GM18502 (cell line): ENCODE data around the gene MCF2L2.

ENCODE experiments used
- ATAC-seq: cut with Tn5 transposase; IDR thresholded peaks from one replicate; pipeline ENCODE4 v1.9.1; 2021; ENCODE audit warnings: mild to moderate bottlenecking; ENCODE audit not compliant: unreplicated experiment, poor library complexity

The MCF2L2 gene

DNA sequence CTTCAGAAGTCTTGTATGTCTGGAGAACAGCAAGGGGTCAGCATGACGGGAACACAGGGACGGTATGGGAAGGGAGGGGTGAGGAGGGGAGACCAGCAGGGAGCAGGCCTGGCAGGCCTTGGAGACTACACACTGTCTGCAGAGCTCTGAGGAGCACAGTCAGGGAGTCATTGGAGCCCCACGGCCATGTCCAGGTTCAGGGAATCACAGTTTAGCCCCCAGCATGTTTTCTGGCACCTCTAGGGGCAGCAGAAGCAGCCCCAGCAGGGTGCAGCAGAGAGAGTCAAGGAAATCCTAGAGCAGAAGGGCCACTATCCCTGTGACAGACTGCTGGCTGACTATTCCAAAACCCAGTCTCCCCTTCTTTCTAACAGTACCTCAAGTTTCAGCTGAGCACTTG lies 269.1 kb downstream of the MCF2L2 start:
- no peak for ATAC-seq

DNA sequence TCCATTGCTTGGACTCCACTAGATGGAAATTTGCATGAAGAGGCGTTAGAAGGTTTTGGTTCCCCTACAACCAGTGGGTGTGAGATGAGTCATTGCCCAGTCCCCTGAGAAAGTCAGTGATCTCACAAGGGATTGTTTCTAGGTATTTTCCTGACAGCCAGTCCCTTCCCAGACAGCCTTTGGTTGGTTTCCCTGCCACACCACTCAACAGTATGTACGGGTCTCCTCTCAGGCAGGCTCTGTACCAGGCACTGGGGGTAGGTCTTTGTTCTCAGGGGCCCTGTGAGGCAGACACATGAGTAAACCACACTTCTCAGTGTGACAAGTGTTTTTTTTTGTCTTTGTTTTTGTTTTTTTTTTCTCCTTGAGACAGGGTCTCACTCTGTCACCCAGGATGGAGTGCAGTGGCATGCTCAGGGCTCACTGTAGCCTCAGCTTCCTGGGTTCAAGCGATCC lies 269.8 kb downstream of the MCF2L2 start:
- ATAC-seq, result peak; percentile 72

DNA sequence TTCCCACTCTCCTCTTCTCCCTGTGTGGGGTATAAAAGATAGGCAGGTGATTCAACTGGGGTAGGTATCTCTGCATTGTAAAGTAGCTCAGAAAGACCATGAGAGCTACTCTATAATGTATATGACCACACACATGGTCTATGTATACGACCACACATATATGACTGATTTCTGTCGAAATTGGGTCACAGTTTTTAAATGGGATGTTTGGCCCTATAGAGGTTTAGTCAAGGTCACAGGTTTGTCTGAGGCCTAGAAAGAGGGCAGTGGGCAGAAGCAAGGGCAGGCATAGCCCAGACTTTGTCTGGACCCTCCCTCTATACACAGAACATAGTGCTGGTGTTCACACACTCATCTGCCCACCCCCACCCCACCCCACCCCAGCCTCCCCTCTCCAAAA lies 270.3 kb downstream of the MCF2L2 start:
- peak; percentile 21 for ATAC-seq

DNA sequence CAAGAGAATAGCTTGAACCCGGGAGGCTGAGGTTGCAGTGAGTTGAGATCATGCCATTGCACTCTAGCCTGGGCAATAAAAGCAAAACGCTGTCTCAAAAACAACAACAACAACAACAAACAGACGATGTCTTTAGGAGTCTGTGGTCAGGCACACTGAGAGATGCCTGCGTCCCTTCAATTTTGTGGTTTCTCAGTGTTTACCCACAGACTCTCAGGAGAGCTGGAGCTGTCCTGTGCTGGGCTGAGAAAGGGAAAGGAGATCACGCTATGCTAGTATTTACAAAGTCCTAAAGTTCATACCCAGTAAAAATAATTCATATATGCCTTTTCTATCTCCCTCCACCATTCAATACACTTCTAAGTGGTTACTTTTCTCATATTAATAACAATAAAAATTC lies 272.2 kb downstream of the MCF2L2 start:
- ATAC-seq, result no peak

DNA sequence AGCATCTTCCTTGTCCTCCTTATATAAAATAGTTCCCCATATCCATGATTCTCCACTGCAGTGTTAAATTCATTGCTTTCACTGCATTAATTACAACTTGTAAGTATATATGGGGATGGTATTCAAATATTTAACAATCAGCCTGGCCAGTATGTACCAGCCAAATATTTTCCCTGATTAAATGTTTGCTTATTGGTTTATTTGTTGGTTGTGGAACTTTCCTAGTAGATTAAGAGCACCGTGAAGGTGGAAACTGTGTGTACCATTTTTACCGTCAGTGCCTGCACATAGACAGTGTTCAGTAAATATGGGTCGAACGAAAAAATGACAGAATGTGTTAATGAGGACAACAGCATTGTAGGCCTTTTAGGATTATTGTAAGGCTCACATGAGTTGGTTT lies 272.9 kb downstream of the MCF2L2 start:
- no peak for ATAC-seq

DNA sequence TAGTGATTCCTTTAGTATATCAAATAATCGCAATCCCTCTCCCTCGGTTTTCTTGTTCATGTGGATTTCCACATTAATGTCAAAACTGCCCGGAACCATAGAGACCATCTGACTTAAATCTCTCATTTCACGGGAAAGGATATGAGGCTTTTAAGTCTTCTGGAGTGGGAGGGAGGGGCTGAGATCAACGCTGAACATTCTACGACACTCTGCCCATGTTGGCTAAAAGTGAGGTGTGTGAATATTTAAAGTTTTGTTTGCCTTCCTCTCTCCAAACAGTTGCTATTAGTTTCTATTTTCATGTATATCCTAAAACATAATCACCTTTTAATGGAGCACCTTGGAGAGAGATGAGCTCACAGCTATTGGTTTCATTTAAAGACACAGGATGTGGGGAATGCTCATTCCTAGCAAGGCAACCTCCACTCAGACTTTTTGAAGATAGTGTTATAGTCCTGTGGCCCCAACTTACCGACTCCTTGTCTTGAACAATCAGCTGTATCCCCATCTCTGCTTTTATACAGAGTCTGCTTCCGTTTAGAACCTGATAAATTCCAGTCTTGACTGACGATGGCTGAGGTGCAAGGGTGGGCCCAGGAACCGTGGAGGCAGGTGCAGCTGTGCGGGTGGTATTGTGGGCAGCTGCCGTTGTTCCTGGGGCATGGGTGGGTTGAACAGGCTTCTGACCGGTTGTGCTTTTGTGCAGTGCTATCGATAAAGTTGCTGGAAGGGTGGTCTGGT lies 275.0 kb downstream of the MCF2L2 start:
- no peak for ATAC-seq

DNA sequence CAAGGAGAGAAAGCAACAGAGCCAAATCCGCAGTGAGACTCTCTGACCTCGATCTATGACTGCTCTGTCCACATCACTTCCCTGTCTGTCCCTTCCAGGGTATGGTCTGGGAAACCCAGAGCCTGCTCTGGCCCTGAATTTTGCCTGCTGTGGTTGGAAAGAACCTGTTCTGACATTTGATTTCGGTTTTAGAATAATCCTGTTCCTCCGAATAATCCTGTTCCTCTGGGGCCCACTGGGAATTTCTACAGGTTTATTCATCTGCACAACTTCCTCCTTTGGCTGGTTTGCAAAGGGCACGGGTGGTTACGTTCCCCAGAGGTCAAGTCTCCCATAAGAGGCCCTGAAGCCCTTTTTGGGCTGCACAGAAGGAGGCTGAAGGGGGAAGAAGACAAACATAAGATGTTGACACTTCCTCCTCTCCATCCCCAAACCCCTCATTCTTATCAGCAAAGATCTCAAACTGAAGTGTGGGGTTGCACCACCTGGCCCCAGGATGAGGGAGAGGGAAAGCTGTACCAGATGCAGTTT lies 276.5 kb downstream of the MCF2L2 start:
- ATAC-seq, result no peak

DNA sequence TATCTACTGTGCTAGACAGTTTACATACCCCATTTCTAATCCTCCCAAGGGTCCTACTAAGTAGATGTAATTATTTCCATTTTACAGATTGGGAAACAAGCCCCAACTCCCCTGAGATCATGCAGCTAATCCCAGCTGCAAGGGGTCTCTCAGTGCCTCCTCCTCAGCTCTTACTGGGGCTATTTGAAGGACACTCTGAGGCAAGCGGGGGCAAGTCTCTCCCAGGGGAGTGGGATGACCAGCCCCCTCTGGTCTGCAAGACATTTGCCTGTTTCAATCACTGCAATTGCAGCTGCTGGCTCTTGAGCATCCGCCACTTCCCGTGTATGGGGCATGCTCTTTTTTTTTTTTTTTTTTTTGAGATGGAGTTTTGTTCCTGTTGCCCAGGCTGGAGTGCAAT lies 277.3 kb downstream of the MCF2L2 start:
- no peak for ATAC-seq

DNA sequence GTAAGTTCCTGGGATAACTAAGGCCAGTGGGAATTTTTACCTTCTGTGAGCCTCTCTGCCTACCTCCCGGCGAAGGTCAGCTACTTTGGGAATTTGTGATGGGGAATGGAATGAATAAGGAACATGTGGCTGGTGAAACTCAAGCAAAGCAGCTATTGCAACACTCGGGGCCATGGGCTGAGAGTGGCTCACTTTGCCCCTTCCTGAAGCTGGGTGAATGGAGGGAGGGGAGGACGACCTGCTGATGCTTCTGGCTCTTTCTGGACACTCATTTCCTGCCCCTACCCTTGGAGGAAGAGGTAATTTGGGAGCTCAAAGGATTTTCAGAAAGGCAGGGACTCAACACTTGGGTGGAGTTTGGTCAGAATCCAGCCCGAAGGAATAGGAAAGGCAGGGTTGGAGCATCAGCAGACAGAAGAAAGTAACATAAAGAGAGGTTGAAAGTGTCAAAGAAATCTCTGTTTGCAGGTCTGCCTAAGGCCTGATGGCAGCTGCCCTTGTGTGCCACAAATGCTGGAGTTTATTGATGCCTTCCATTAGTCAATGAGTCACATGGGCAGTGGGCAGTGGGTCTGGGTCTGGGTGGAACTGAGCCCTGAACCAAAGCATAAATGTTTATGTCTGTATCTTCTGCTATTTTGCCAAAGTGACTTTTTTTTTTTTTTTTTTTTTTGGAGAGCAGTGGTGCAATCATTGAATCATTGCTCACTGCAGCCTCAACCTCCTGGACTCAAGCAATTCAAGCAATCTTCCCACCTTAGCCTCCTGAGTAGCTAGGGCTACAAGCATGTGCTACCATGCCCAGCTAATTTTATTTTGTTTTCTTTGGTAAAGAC lies 278.3 kb downstream of the MCF2L2 start:
- no peak for ATAC-seq

DNA sequence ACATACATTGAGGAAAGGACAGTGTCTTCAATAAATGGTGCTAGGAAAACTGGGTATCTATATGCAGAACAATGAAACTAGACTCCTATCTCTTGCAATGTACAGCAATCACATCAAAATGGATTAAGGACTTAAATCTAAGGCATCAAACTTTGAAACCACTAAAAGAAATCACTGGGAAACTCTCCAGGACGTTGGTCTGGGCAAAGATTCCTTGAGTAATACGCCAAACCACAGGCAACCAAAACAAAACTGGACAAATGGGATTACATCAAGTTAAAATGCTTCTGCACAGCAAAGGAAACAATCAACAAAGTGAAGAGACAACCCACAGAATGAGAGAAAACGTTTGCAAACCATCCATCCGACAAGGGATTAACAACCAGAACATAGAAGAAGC lies 280.4 kb downstream of the MCF2L2 start:
- ATAC-seq, result no peak

DNA sequence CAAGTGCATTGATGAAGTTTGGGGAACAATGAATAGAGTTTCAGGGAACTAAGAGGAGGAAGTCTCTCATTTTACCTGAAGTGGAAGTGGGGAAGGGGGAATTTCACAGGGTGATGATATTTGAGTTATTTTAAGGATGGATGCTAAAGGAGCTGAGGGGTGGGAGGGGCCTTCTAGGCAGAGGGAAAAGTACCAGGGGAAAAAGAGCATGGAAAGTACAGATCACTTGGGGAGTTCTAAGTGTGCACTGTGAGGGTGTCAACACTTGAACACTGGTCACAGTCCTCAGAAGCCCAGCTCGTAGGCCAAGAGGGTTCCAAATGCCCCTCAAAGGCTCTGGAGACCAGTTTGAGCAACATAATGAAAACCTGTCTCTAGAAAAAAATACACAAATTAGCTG lies 284.1 kb downstream of the MCF2L2 start:
- ATAC-seq, result no peak

DNA sequence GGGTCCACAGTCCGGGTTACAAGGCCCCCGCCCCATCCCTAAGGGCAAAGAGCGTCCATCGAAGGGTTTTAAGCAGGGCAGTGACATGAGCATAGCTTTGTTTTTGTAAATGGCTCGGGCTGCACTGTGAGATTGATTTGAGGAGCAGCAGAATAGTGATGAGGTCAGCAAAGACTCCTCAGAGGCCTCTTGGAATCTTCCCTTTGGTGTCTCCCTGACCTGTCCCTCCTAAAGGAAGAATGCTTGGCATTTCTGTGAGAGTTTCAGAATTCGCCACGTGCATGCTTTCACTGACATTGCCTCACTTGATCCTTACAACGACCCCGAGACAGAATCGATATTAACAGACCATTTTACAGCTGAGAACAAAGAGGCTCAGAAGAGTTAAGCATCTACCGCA lies 286.2 kb downstream of the MCF2L2 start:
- no peak for ATAC-seq

DNA sequence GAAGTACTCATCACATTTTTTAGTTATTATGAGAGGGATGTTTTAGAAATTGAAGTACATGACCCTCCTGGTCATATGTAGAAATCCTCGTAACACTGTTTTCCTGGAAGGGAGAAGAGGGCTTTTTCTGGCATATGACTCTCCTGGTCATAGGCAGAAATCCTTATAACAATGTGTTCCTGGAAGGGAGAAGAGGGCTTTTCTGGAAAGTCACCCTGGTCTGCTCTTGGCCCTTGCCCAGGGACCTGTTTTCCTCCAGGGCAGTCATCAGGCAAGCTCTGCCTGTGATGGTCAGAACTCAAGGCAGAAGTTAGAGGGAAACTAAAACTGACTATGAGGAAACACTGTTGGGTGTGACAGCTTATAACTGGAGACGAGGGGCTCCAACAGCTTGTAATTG lies 293.6 kb downstream of the MCF2L2 start:
- no peak for ATAC-seq

DNA sequence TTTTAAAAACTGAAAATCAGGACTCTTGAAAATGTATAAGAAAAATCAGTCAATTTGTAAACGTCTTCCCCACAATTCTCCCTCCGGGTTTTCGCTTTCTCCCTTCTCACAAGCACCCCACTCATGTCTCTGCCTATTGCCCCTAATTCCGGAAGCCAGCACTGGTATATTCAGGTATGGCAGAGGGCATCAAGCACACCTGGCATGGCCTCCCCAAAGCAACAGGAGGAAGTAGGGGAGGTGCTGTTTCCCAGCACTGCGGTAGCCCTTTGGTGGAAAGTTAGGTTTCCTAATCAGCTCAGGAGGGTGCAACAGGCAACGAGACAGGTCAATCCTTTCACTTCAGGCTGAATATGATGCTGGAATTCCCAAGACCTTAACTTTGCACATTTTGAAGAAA lies 296.0 kb downstream of the MCF2L2 start:
- no peak for ATAC-seq

DNA sequence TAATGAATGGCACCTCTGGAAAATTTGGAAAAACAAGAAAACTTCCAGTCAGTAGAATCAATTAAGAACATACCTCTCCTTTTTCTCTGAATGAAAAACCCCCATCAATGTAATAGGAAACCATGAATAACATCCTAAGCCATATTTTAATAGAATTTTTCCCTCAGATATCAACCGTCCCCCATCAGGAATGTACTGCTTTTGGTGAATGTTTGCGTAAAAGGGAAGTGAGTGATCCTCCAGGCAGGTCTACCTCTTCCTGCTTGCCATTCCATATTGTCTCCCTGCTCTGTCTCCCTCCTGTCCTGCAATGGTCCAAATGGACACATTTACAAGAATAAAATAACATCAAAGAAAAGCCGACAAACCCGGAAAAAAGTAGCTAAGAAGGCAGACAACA lies 296.7 kb downstream of the MCF2L2 start:
- ATAC-seq, result no peak

DNA sequence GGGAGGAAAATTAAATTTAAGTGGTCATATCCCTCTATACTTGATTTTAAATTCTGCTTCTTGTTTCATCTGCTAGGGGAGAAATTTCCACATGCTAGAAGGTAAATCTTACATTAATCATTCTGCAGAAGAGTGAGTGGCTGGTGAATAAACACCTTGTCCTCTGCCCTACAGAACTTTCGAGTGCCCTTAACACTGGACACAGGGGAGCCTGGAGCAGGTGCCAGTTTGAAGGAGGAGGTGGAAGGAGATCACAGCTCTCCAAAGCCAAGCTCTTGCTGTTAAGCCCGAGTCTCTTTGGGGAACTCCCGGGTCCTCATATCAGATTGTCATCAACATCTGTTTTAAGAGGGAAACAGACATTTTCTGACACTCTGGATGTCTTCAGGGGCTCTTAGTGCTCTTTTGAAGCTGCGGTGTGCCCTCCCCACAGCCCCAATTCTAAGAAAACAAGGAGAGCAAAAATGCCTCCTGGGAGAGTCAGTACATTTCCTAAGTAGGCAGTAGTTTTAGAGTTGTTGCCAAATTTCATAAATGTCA lies 297.2 kb downstream of the MCF2L2 start:
- ATAC-seq, result no peak

DNA sequence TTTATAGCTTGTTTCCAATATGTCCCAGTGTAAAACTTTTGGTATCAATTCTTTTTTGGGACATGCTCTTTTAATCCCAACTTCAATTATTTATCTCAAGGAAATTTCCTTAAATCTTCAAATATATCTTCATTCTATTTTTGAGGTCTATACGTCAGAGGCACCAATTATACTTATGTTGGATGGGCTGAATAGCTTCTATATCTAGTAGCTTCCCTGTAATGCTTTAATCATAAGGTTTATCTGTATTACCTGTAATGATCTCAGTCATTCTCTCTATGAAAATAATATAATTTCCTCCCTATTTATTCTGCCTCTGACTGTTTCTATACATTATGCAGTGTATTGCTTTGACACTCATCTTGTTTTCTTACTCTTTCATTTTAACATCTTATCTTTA lies 299.2 kb downstream of the MCF2L2 start:
- no peak for ATAC-seq

DNA sequence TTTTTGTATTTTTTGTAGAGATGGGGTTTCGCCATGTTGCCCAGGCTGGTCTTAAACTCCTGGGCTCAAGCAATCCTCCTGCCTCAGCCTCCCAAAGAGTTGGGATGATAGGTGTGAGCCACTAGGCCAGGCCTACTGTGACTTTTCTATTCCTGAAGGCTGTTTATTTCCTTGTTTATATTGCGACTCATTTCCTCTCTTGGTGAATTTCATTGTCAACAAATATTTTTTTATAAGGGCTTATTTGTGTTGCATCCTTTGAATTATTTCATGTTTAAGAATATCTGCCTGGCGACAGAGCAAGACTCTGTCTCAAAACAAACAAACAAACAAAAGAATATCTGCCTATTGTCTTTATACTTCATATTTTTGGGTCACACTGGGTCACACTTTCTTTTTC lies 299.7 kb downstream of the MCF2L2 start:
- no peak for ATAC-seq
